A549 (cell line): Measurements from ENCODE around the gene PPP1R15A. TPM values are rescaled to one million over a fixed set of nuclear protein-coding genes. Genes with fewer than 3 reads are reported as not detected.

Source experiments
- ATAC-seq, 2 experiments: fragments of 200-7000 bp in 1 of 2; fragments of >200 bp in 1 of 2; cut with Nextera tagmentation in 1 of 2; cut with Tn5 transposase in 1 of 2; 3 replicates each; pipeline versions ENCODE4 v1.8.0 to v1.9.1; 2018 to 2020; ENCODE audit warnings: mild to moderate bottlenecking in 1 of 2, moderate library complexity in 1 of 2
- CTCF ChIA-PET: fragments of 300-600 bp; sonication (Branson Sonifier 250); formaldehyde crosslinking; extraction: SDS; loops from one replicate; lab custom pipeline; 2021; ENCODE audit warnings: antibody characterized with exemption, inconsistent platforms; lab: Yijun Ruan, JAX
- POLR2A ChIA-PET: fragments of 350-600 bp; formaldehyde crosslinking; extraction: SDS; loops from one replicate; lab custom pipeline; 2021; ENCODE audit warnings: antibody characterized with exemption, inconsistent platforms; lab: Yijun Ruan, JAX
- DNase-seq, 2 experiments: peaks; one replicate each; pipeline versions ENCODE4 v3.0.0 to v3.0.0-alpha.2; 2011 to 2016; ENCODE audit warnings: low read depth in 1 of 2, low spot score in 1 of 2
- FAIRE-seq: peaks from 2 replicates; lab custom pipeline; 2011; peaks lifted over from hg19 to GRCh38; lab: Jason Lieb, UNC
- H3K27ac ChIP-seq, 2 experiments: fragments of >200 bp; sonication (Bioruptor Twin); formaldehyde crosslinking; 3 replicates each; pipeline ENCODE4 v1.5.1; 2016 to 2017
- H3K4me1 ChIP-seq: fragments of >200 bp; sonication (Bioruptor Twin); formaldehyde crosslinking; 3 replicates; pipeline ENCODE4 v1.6.1; 2016
- H3K4me2 ChIP-seq: fragments of >200 bp; sonication (Bioruptor Twin); formaldehyde crosslinking; 3 replicates; pipeline ENCODE4 v1.6.1; 2016
- H3K4me3 ChIP-seq: fragments of >200 bp; sonication (Bioruptor Twin); formaldehyde crosslinking; 3 replicates; pipeline ENCODE4 v1.5.1; 2016
- H3K9me3 ChIP-seq: fragments of >200 bp; sonication (Bioruptor Twin); formaldehyde crosslinking; 3 replicates; pipeline ENCODE4 v1.6.1; 2016
- CBX8 ChIP-seq: fragments of 200-600 bp; sonication (generic); IDR thresholded peaks from 2 replicates; pipeline ENCODE4 v1.6.1; 2016
- CEBPB ChIP-seq, 2 experiments: fragments of >200 bp in 1 of 2; sonication (Bioruptor Twin) in 1 of 2; formaldehyde crosslinking in 1 of 2; IDR thresholded peaks; 2 replicates each; pipeline ENCODE4 v1.6.1; 2012 to 2016
- CHD4 ChIP-seq: fragments of 200-600 bp; sonication (generic); IDR thresholded peaks from 2 replicates; pipeline ENCODE4 v1.6.1; 2016; ENCODE audit warnings: antibody characterized with exemption, mild to moderate bottlenecking, borderline replicate concordance
- EHF ChIP-seq: fragments of 250-450 bp; sonication (Bioruptor Pico); IDR thresholded peaks from 2 replicates; pipeline ENCODE4 v1.5.0; 2020; ENCODE audit warnings: mild to moderate bottlenecking
- EHMT2 ChIP-seq: fragments of 200-600 bp; sonication (generic); IDR thresholded peaks from 2 replicates; pipeline ENCODE4 v1.6.1; 2016; ENCODE audit warnings: antibody characterized with exemption, low read depth, mild to moderate bottlenecking, moderate library complexity
- EP300 ChIP-seq, 2 experiments: fragments of >200 bp; sonication (Bioruptor Twin); formaldehyde crosslinking; IDR thresholded peaks; 2 replicates in 1 of 2; 3 replicates in 1 of 2; pipeline ENCODE4 v1.6.1; 2016 to 2017
- ESRRA ChIP-seq: fragments of 150-350 bp; IDR thresholded peaks from 2 replicates; pipeline ENCODE4 v1.6.1; 2014; ENCODE audit warnings: mild to moderate bottlenecking, low read length, borderline replicate concordance
- FOSB ChIP-seq: fragments of 250-450 bp; sonication (Bioruptor Pico); IDR thresholded peaks from 2 replicates; pipeline ENCODE4 v1.5.0; 2020; ENCODE audit warnings: mild to moderate bottlenecking, moderate library complexity
- GATA3 ChIP-seq: IDR thresholded peaks from 2 replicates; pipeline ENCODE4 v1.6.1; 2012; ENCODE audit warnings: borderline replicate concordance
- HDAC2 ChIP-seq: fragments of 200-600 bp; sonication (generic); IDR thresholded peaks from 2 replicates; pipeline ENCODE4 v1.6.1; 2016
- HEYL ChIP-seq: fragments of 250-450 bp; sonication (Bioruptor Pico); IDR thresholded peaks from 2 replicates; pipeline ENCODE4 v1.8.0; 2021; ENCODE audit warnings: mild to moderate bottlenecking, moderate library complexity
- HOXA7 ChIP-seq: fragments of 250-450 bp; sonication (Bioruptor Pico); IDR thresholded peaks from 2 replicates; pipeline ENCODE4 v1.5.0; 2020; ENCODE audit warnings: mild to moderate bottlenecking, moderate library complexity
- HOXB13 ChIP-seq: fragments of 250-450 bp; sonication (Bioruptor Pico); IDR thresholded peaks from 2 replicates; pipeline ENCODE4 v1.5.0; 2020; ENCODE audit warnings: low read depth, mild to moderate bottlenecking, moderate library complexity
- HOXB5 ChIP-seq: fragments of 250-450 bp; sonication (Bioruptor Pico); IDR thresholded peaks from 2 replicates; pipeline ENCODE4 v1.5.0; 2020; ENCODE audit warnings: mild to moderate bottlenecking, moderate library complexity
- JUN ChIP-seq, 2 experiments: fragments of >200 bp; sonication (Bioruptor Twin); formaldehyde crosslinking; IDR thresholded peaks; 2 replicates in 1 of 2; 3 replicates in 1 of 2; pipeline ENCODE4 v1.6.1; 2016 to 2017
- JUNB ChIP-seq: fragments of >200 bp; sonication (Bioruptor Twin); formaldehyde crosslinking; IDR thresholded peaks from 2 replicates; pipeline ENCODE4 v1.6.1; 2016
- KDM1A ChIP-seq: fragments of 200-600 bp; sonication (generic); IDR thresholded peaks from 2 replicates; pipeline ENCODE4 v1.6.1; 2016; ENCODE audit warnings: low read depth, mild to moderate bottlenecking
- KDM5A ChIP-seq: fragments of 200-600 bp; sonication (generic); IDR thresholded peaks from 2 replicates; pipeline ENCODE4 v1.6.1; 2016; ENCODE audit warnings: antibody characterized with exemption, mild to moderate bottlenecking
- MAFK ChIP-seq: fragments of 450-650 bp; IDR thresholded peaks from 2 replicates; pipeline ENCODE4 v1.6.1; 2014; ENCODE audit not compliant: partially characterized antibody
- NPAS2 ChIP-seq: fragments of 250-450 bp; sonication (Bioruptor Pico); IDR thresholded peaks from 2 replicates; pipeline ENCODE4 v1.8.0; 2022; ENCODE audit warnings: mild to moderate bottlenecking, moderate library complexity, borderline replicate concordance
- POLR2A ChIP-seq: IDR thresholded peaks from 2 replicates; pipeline ENCODE4 v1.6.1; 2012; ENCODE audit warnings: mild to moderate bottlenecking, low read length
- POLR2AphosphoS2 ChIP-seq: conservative IDR thresholded peaks from 2 replicates; pipeline ENCODE4 v1.6.1; 2012; ENCODE audit warnings: low read length, improper control_type of control experiment, inconsistent platforms
- RAD21 ChIP-seq, 2 experiments: fragments of >200 bp in 1 of 2; sonication (Bioruptor Twin) in 1 of 2; formaldehyde crosslinking in 1 of 2; IDR thresholded peaks in 1 of 2; conservative IDR thresholded peaks in 1 of 2; 2 replicates in 1 of 2; 3 replicates in 1 of 2; pipeline ENCODE4 v1.6.1; 2012 to 2018; ENCODE audit warnings: inconsistent platforms in 1 of 2
- SMC3 ChIP-seq: fragments of >200 bp; sonication (Bioruptor Twin); formaldehyde crosslinking; IDR thresholded peaks from 3 replicates; pipeline ENCODE4 v1.6.1; 2018; ENCODE audit warnings: inconsistent platforms
- SREBF2 ChIP-seq: fragments of 450-650 bp; IDR thresholded peaks from 2 replicates; pipeline ENCODE4 v1.6.1; 2014; ENCODE audit warnings: mild to moderate bottlenecking, moderate library complexity
- TFCP2L1 ChIP-seq: fragments of 250-450 bp; sonication (Bioruptor Pico); IDR thresholded peaks from 2 replicates; pipeline ENCODE4 v1.5.0; 2021; ENCODE audit warnings: mild to moderate bottlenecking
- TP53 ChIP-seq: fragments of 250-450 bp; sonication (Bioruptor Pico); IDR thresholded peaks from 2 replicates; pipeline ENCODE4 v1.5.0; 2021; ENCODE audit warnings: mild to moderate bottlenecking, moderate library complexity
- ZNF302 ChIP-seq: fragments of 250-450 bp; sonication (Bioruptor Pico); IDR thresholded peaks from 2 replicates; pipeline ENCODE4 v1.9.0; 2021; ENCODE audit warnings: inconsistent platforms, mild to moderate bottlenecking, moderate library complexity
- ZSCAN20 ChIP-seq: fragments of 250-450 bp; sonication (Bioruptor Pico); IDR thresholded peaks from 2 replicates; pipeline ENCODE4 v1.8.0; 2022; ENCODE audit warnings: mild to moderate bottlenecking, moderate library complexity
- WGBS: methylation state at CpG from one replicate; pipeline ENCODE4 v1.1.6; 2017; ENCODE audit errors: missing lambda C conversion rate; 5-methylcytosine and 5-hydroxymethylcytosine counted together
- polyA plus RNA-seq, 4 experiments: library from polyadenylated mRNA; depleted of rRNA in 3 of 4; stranded (reverse); fragments of >200 nt; fragmentation: RNase III in 1 of 4; extraction: RNeasy Plus Mini Kit Qiagen cat#74134 plus additional on column Dnase treatment in 1 of 4; gene quantifications; 2 replicates in 3 of 4; 3 replicates in 1 of 4; pipeline ENCODE4 v1.2.3, GENCODE V29; 2011 to 2017
- TF ChIP-seq, protein P1 (sequence below): fragments of 450-650 bp; IDR thresholded peaks from 2 replicates; pipeline ENCODE4 v1.6.1; 2014; ENCODE audit warnings: antibody characterized with exemption
- TF ChIP-seq, protein P2 (sequence below): fragments of >200 bp; sonication (Bioruptor Twin); formaldehyde crosslinking; IDR thresholded peaks from 3 replicates; pipeline ENCODE4 v1.6.1; 2016
- TF ChIP-seq, protein P3 (sequence below): fragments of >200 bp; sonication (Bioruptor Twin); formaldehyde crosslinking; IDR thresholded peaks from 2 replicates; pipeline ENCODE4 v1.6.1; 2016
- TF ChIP-seq, protein P4 (sequence below): fragments of 250-450 bp; sonication (Bioruptor Pico); IDR thresholded peaks from 2 replicates; pipeline ENCODE4 v1.5.0; 2021; ENCODE audit warnings: mild to moderate bottlenecking, moderate library complexity, borderline replicate concordance
- TF ChIP-seq, protein P5 (sequence below): IDR thresholded peaks from 2 replicates; pipeline ENCODE4 v1.6.1; 2012

PPP1R15A gene
- polyA plus RNA-seq, 2 of the 4 experiments (the other 2 are of a cell fraction), result 29.7 to 74.2 TPM

DNA sequence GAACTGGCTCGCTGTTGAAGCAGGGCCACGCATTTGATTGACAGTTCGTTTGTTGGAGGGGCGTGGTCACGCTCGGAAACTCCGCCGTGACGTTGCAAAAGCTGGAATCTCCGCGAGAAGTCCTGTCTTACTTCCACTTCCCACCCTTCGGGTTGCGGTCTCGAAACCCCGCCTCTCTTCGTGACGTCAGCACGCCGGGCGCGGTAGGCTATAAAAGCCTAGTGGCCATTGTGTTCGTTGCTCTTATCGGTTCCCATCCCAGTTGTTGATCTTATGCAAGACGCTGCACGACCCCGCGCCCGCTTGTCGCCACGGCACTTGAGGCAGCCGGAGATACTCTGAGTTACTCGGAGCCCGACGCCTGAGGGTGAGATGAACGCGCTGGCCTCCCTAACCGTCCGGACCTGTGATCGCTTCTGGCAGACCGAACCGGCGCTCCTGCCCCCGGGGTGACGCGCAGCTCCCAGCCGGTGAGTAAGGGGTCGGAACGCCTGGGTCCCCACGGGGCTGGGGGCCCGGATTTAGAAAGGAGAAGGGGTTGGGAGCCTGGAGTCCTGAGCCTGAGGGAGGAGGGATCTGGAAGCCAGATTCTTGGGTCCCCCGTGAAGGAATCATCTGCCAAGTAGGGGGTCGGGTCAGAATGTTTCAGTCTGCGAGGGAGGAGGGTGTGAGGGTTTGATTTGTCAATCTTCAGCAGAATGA lies at the start of gene PPP1R15A (continued):
- TF ChIP-seq HOXB13 (CRISPR knock-in tag) (no peak), ESRRA (no peak), HOXB5 (CRISPR knock-in tag) (peak; percentile 49; the same call in 1 of the 2 replicates), CHD4 (no peak), NPAS2 (CRISPR knock-in tag) (no peak), EP300 (IDR thresholded peaks at IDR 0.05) (no peak), TFCP2L1 (CRISPR knock-in tag) (peak; percentile 93), TP53 (peak; percentile 92), MAFK (peak; percentile 96), POLR2AphosphoS2 (no peak; the same call in 1 of the 2 replicates), SMC3 (no peak), RAD21 (conservative IDR thresholded peaks at IDR 0.05 in 1 of 2, IDR thresholded peaks at IDR 0.05 in 1 of 2) (no peak; a peak in 1 of 5 replicates), FOSB (no peak), CBX8 (no peak), HEYL (CRISPR knock-in tag) (no peak), CEBPB (IDR thresholded peaks at IDR 0.05) (peak; percentile 28 to 79; a peak in 2 of 4 replicates), HDAC2 (no peak), ZSCAN20 (CRISPR knock-in tag) (no peak), ZNF302 (no peak)
- TF ChIP-seq, protein P1, sequence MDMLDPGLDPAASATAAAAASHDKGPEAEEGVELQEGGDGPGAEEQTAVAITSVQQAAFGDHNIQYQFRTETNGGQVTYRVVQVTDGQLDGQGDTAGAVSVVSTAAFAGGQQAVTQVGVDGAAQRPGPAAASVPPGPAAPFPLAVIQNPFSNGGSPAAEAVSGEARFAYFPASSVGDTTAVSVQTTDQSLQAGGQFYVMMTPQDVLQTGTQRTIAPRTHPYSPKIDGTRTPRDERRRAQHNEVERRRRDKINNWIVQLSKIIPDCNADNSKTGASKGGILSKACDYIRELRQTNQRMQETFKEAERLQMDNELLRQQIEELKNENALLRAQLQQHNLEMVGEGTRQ, result no peak
- TF ChIP-seq, protein P2, sequence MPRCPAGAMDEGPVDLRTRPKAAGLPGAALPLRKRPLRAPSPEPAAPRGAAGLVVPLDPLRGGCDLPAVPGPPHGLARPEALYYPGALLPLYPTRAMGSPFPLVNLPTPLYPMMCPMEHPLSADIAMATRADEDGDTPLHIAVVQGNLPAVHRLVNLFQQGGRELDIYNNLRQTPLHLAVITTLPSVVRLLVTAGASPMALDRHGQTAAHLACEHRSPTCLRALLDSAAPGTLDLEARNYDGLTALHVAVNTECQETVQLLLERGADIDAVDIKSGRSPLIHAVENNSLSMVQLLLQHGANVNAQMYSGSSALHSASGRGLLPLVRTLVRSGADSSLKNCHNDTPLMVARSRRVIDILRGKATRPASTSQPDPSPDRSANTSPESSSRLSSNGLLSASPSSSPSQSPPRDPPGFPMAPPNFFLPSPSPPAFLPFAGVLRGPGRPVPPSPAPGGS, result peak; percentile 98
- TF ChIP-seq, protein P3, sequence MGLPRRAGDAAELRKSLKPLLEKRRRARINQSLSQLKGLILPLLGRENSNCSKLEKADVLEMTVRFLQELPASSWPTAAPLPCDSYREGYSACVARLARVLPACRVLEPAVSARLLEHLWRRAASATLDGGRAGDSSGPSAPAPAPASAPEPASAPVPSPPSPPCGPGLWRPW, result no peak
- TF ChIP-seq, protein P4, sequence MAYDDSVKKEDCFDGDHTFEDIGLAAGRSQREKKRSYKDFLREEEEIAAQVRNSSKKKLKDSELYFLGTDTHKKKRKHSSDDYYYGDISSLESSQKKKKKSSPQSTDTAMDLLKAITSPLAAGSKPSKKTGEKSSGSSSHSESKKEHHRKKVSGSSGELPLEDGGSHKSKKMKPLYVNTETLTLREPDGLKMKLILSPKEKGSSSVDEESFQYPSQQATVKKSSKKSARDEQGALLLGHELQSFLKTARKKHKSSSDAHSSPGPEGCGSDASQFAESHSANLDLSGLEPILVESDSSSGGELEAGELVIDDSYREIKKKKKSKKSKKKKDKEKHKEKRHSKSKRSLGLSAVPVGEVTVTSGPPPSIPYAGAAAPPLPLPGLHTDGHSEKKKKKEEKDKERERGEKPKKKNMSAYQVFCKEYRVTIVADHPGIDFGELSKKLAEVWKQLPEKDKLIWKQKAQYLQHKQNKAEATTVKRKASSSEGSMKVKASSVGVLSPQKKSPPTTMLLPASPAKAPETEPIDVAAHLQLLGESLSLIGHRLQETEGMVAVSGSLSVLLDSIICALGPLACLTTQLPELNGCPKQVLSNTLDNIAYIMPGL (CRISPR knock-in tag), result peak; percentile 63
- TF ChIP-seq, protein P5, sequence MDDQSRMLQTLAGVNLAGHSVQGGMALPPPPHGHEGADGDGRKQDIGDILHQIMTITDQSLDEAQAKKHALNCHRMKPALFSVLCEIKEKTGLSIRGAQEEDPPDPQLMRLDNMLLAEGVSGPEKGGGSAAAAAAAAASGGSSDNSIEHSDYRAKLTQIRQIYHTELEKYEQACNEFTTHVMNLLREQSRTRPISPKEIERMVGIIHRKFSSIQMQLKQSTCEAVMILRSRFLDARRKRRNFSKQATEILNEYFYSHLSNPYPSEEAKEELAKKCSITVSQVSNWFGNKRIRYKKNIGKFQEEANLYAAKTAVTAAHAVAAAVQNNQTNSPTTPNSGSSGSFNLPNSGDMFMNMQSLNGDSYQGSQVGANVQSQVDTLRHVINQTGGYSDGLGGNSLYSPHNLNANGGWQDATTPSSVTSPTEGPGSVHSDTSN, result peak; percentile 89

DNA sequence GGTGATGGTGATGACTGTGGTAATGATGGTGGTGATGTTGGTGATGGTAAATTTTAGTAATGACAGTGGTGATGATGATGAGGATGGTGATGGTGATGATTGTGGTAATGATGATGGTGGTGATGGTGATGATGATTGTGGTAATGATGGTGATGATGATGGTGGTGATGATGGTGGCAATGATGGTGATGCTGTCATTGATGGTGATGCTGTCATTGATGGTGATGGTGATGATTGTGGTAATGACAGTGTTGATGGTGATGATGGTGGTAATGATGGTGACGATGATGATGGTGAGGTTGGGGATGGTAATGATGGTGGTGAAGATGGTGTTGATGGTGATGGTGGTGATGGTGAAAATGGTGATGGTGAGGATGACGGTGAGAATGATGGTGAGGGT lies 49.7 kb upstream of the PPP1R15A start:
- Histone ChIP-seq H3K4me2 (no peak overlapping the region), H3K4me3 (no peak overlapping the region), H3K4me1 (peaks cover 20% of the 10 kb centered on the region), H3K27ac (no peak overlapping the region), H3K9me3 (no peaks in the 10 kb centered on the region)
- FAIRE-seq (peak; percentile 18), ATAC-seq (no peak), DNase-seq (no peak)
- CTCF ChIA-PET, result interaction anchor here (1.5 to 12.3 kb wide), 3 partner anchors 21 to 35 kb away, joined by 6 to 151 read pairs (median 70); no protein-coding TSS in a partner anchor
- POLR2A ChIA-PET, result no interaction called here
- WGBS, result 100% methylated on average over 2 of the region's 2 CpGs
- TF ChIP-seq KDM5A, result no peak
- no peak for TF ChIP-seq HOXA7 (CRISPR knock-in tag)
- TF ChIP-seq EHMT2, result no peak
- no peak for TF ChIP-seq FOSB
- no peak for TF ChIP-seq JUN (IDR thresholded peaks at IDR 0.05)
- no peak for TF ChIP-seq POLR2A
- no peak for TF ChIP-seq HDAC2
- no peak for TF ChIP-seq JUNB
- no peak for TF ChIP-seq HEYL (CRISPR knock-in tag)
- TF ChIP-seq TFCP2L1 (CRISPR knock-in tag), result no peak
- TF ChIP-seq ZSCAN20 (CRISPR knock-in tag), result no peak
- no peak for TF ChIP-seq SREBF2
- TF ChIP-seq EHF, result no peak
- no peak for TF ChIP-seq GATA3
- no peak for TF ChIP-seq SMC3
- TF ChIP-seq KDM1A, result no peak
